ENCODE results near the gene RHBDD1. TPM values are rescaled to one million over a fixed set of nuclear protein-coding genes. Genes with fewer than 3 reads are reported as not detected.

RHBDD1 gene
- total RNA-seq, 1 donor from 2014 or later = 35.1 TPM

GRCh38 chr2:226994775-226995174, 158.9 kb downstream of the RHBDD1 start:
- Histone ChIP-seq H3K27me3 (ENCODE audit: low read depth) (no peaks in the 10 kb centered on the region), H3K4me3 (no peak overlapping the region), H3K4me1 (no peaks in the 10 kb centered on the region), H3K27ac (replicated peaks) (no peak overlapping the region), H3K36me3 (peaks cover 23% of the 10 kb centered on the region), H3K9me3 (replicated peaks) (no peaks in the 10 kb centered on the region)
- intact Hi-C loops (cut with micrococcal nuclease) = no loop called here
- no peak for DNase-seq
- TF ChIP-seq CTCF (IDR thresholded peaks at IDR 0.05; ENCODE audit: borderline replicate concordance) = peak; percentile 19

GRCh38 chr2:226995625-226996041, 159.8 kb downstream of the RHBDD1 start:
- H3K4me3 ChIP-seq = no peak overlapping the region
- no peaks in the 10 kb centered on the region for H3K9me3 ChIP-seq (replicated peaks)
- no peak overlapping the region for H3K27ac ChIP-seq (replicated peaks)
- peak; percentile 29 for DNase-seq
- intact Hi-C loops (cut with micrococcal nuclease) = no loop called here
- peaks cover 23% of the 10 kb centered on the region for H3K36me3 ChIP-seq
- H3K27me3 ChIP-seq (ENCODE audit: low read depth) = no peaks in the 10 kb centered on the region
- no peak for TF ChIP-seq CTCF (IDR thresholded peaks at IDR 0.05; ENCODE audit: borderline replicate concordance)
- H3K4me1 ChIP-seq = no peaks in the 10 kb centered on the region

GRCh38 chr2:226999661-227000060, 163.8 kb downstream of the RHBDD1 start:
- Histone ChIP-seq H3K36me3 (peaks cover 28% of the 10 kb centered on the region), H3K9me3 (replicated peaks) (no peaks in the 10 kb centered on the region), H3K4me1 (no peaks in the 10 kb centered on the region), H3K27me3 (ENCODE audit: low read depth) (no peaks in the 10 kb centered on the region), H3K27ac (replicated peaks) (no peak overlapping the region), H3K4me3 (no peak overlapping the region)
- DNase-seq = no peak
- no peak for TF ChIP-seq CTCF (IDR thresholded peaks at IDR 0.05; ENCODE audit: borderline replicate concordance)
- intact Hi-C loops (cut with micrococcal nuclease) = no loop called here

GRCh38 chr2:227000123-227000522, 164.3 kb downstream of the RHBDD1 start:
- H3K4me1 ChIP-seq = no peaks in the 10 kb centered on the region
- no peaks in the 10 kb centered on the region for H3K27me3 ChIP-seq (ENCODE audit: low read depth)
- no peak for DNase-seq
- TF ChIP-seq CTCF (IDR thresholded peaks at IDR 0.05; ENCODE audit: borderline replicate concordance) = no peak
- H3K36me3 ChIP-seq = peaks cover 31% of the 10 kb centered on the region
- H3K27ac ChIP-seq (replicated peaks) = no peak overlapping the region
- H3K9me3 ChIP-seq (replicated peaks) = no peaks in the 10 kb centered on the region
- H3K4me3 ChIP-seq = no peak overlapping the region
- intact Hi-C loops (cut with micrococcal nuclease) = no loop called here

GRCh38 chr2:227004482-227004881, 168.6 kb downstream of the RHBDD1 start:
- intact Hi-C loops (cut with micrococcal nuclease) = no loop called here
- Histone ChIP-seq H3K9me3 (replicated peaks) (no peaks in the 10 kb centered on the region), H3K36me3 (peaks cover 16% of the 10 kb centered on the region), H3K27me3 (ENCODE audit: low read depth) (no peaks in the 10 kb centered on the region), H3K4me3 (no peak overlapping the region), H3K27ac (replicated peaks) (no peak overlapping the region), H3K4me1 (no peaks in the 10 kb centered on the region)
- no peak for DNase-seq
- no peak for TF ChIP-seq CTCF (IDR thresholded peaks at IDR 0.05; ENCODE audit: borderline replicate concordance)
